Peyer's patch (tissue), 4 donors: ENCODE data around the gene CYBA.

Source experiments
- POLR2A ChIP-seq, 2 donors: fragments of 450-650 bp; IDR thresholded peaks; one replicate each; pipeline ENCODE4 v1.5.1; 2017; ENCODE audit warnings: antibody characterized with exemption in 2 of 2, mild to moderate bottlenecking in 2 of 2, moderate library complexity in 2 of 2
- TF ChIP-seq, protein P1 (sequence below), 6 experiments: fragments of 450-650 bp in 4 of 6; fragments of 200-600 bp in 2 of 6; sonication (generic) in 1 of 6; IDR thresholded peaks; one replicate each; pipeline ENCODE4 v1.5.1; 2017 to 2019; ENCODE audit warnings: antibody characterized with exemption in 6 of 6, mild to moderate bottlenecking in 3 of 6, moderate library complexity in 1 of 6

DNA sequence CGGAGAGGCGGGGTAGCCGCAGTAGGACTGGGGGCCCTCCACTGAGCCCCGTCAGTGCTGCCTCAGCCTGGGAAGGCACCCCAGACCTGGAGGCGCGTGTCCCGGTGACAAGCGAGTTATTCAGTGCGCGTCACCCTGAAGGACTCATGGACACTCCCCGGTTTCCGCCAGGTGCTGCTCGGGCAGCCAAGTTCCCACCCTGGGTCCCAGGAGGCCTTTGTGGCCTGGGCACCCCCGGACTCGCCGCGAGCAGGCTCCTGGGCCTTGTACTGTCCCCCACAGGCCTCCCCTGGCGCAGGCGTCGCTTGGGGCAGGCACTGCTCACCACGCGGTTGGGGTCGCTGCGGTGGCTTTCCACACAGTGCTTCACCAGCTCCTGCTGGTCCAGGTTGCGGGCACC lies 47.8 kb upstream of the CYBA start:
- TF ChIP-seq, protein P1, sequence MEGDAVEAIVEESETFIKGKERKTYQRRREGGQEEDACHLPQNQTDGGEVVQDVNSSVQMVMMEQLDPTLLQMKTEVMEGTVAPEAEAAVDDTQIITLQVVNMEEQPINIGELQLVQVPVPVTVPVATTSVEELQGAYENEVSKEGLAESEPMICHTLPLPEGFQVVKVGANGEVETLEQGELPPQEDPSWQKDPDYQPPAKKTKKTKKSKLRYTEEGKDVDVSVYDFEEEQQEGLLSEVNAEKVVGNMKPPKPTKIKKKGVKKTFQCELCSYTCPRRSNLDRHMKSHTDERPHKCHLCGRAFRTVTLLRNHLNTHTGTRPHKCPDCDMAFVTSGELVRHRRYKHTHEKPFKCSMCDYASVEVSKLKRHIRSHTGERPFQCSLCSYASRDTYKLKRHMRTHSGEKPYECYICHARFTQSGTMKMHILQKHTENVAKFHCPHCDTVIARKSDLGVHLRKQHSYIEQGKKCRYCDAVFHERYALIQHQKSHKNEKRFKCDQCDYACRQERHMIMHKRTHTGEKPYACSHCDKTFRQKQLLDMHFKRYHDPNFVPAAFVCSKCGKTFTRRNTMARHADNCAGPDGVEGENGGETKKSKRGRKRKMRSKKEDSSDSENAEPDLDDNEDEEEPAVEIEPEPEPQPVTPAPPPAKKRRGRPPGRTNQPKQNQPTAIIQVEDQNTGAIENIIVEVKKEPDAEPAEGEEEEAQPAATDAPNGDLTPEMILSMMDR (IDR thresholded peaks at IDR 0.05), result no peak
- no peak for TF ChIP-seq POLR2A (IDR thresholded peaks at IDR 0.05)
